Measurements from ENCODE around the gene RPL5.

Gene RPL5

GRCh38 chr1:92850019-92850418 is 18.2 kb downstream of the RPL5 start:
- H3K79me2 ChIP-seq (ENCODE audit: low read length) = peaks cover 18% of the 10 kb centered on the region
- no peak overlapping the region for H2AFZ ChIP-seq (ENCODE audit: low read length)
- TF ChIP-seq CTCF (IDR thresholded peaks at IDR 0.05; ENCODE audit: low read length) (no peak), EZH2 (optimal IDR thresholded peaks at IDR 0.05; ENCODE audit: low read depth, low read length) (no peak), EZH2phosphoT487 (IDR thresholded peaks at IDR 0.05; ENCODE audit: low read length) (no peak)
- H3K4me1 ChIP-seq (ENCODE audit: low read length) = peaks cover 10% of the 10 kb centered on the region
- no peaks in the 10 kb centered on the region for H3K9me3 ChIP-seq (replicated peaks; ENCODE audit: insufficient read depth, low read length)
- no peak overlapping the region for H3K9ac ChIP-seq (ENCODE audit: low read length)
- H3K4me3 ChIP-seq (ENCODE audit: low read length) = no peak overlapping the region
- no peak overlapping the region for H3K27ac ChIP-seq (ENCODE audit: low read length)
- no peaks in the 10 kb centered on the region for H3K27me3 ChIP-seq (replicated peaks; ENCODE audit: insufficient read depth, low read length)
- no peak overlapping the region for H3K4me2 ChIP-seq (ENCODE audit: low read depth, low read length)
- H4K20me1 ChIP-seq (ENCODE audit: insufficient read depth, low read length) = no peaks in the 10 kb centered on the region
- H3K36me3 ChIP-seq (replicated peaks; ENCODE audit: insufficient read depth, low read length) = no peaks in the 10 kb centered on the region
- no peaks in the 10 kb centered on the region for H3F3A ChIP-seq (ENCODE audit: insufficient read depth, low read length)
- no peaks in the 10 kb centered on the region for H3K9me2 ChIP-seq (replicated peaks; ENCODE audit: insufficient read depth, low read length)
- DNase-seq = no peak

GRCh38 chr1:92851729-92852128 is 19.9 kb downstream of the RPL5 start:
- H3K79me2 ChIP-seq (ENCODE audit: low read length) = peaks cover 20% of the 10 kb centered on the region
- no peaks in the 10 kb centered on the region for H3K9me2 ChIP-seq (replicated peaks; ENCODE audit: insufficient read depth, low read length)
- H3K4me2 ChIP-seq (ENCODE audit: low read depth, low read length) = no peak overlapping the region

GRCh38 chr1:92853299-92853698 is 21.5 kb downstream of the RPL5 start:
- TF ChIP-seq EZH2 (optimal IDR thresholded peaks at IDR 0.05; ENCODE audit: low read depth, low read length) = no peak
- TF ChIP-seq EZH2phosphoT487 (IDR thresholded peaks at IDR 0.05; ENCODE audit: low read length) = no peak
- no peaks in the 10 kb centered on the region for H4K20me1 ChIP-seq (ENCODE audit: insufficient read depth, low read length)
- H3K36me3 ChIP-seq (replicated peaks; ENCODE audit: insufficient read depth, low read length) = no peaks in the 10 kb centered on the region
- H3K79me2 ChIP-seq (ENCODE audit: low read length) = peaks cover 35% of the 10 kb centered on the region
- H3F3A ChIP-seq (ENCODE audit: insufficient read depth, low read length) = no peaks in the 10 kb centered on the region
- no peaks in the 10 kb centered on the region for H3K9me3 ChIP-seq (replicated peaks; ENCODE audit: insufficient read depth, low read length)
- H3K9me2 ChIP-seq (replicated peaks; ENCODE audit: insufficient read depth, low read length) = no peaks in the 10 kb centered on the region
- H2AFZ ChIP-seq (ENCODE audit: low read length) = no peak overlapping the region
- DNase-seq = no peak
- peaks cover 12% of the 10 kb centered on the region for H3K4me1 ChIP-seq (ENCODE audit: low read length)
- no peak overlapping the region for H3K9ac ChIP-seq (ENCODE audit: low read length)
- H3K4me3 ChIP-seq (ENCODE audit: low read length) = no peak overlapping the region
- H3K27me3 ChIP-seq (replicated peaks; ENCODE audit: insufficient read depth, low read length) = no peaks in the 10 kb centered on the region
- no peak overlapping the region for H3K27ac ChIP-seq (ENCODE audit: low read length)
- H3K4me2 ChIP-seq (ENCODE audit: low read depth, low read length) = no peak overlapping the region

More at GRCh38 chr1:92851729-92852128, 19.9 kb downstream of the RPL5 start:
- no peaks in the 10 kb centered on the region for H3K9me3 ChIP-seq (replicated peaks; ENCODE audit: insufficient read depth, low read length)
- no peak for DNase-seq
- TF ChIP-seq EZH2phosphoT487 (IDR thresholded peaks at IDR 0.05; ENCODE audit: low read length) (no peak), EZH2 (optimal IDR thresholded peaks at IDR 0.05; ENCODE audit: low read depth, low read length) (no peak), CTCF (IDR thresholded peaks at IDR 0.05; ENCODE audit: low read length) (no peak)
- H3K4me1 ChIP-seq (ENCODE audit: low read length) = peaks cover 12% of the 10 kb centered on the region
- H3K27ac ChIP-seq (ENCODE audit: low read length) = no peak overlapping the region
- H3K27me3 ChIP-seq (replicated peaks; ENCODE audit: insufficient read depth, low read length) = no peaks in the 10 kb centered on the region
- H3K4me3 ChIP-seq (ENCODE audit: low read length) = no peak overlapping the region
- no peaks in the 10 kb centered on the region for H3F3A ChIP-seq (ENCODE audit: insufficient read depth, low read length)
- no peak overlapping the region for H2AFZ ChIP-seq (ENCODE audit: low read length)
- no peaks in the 10 kb centered on the region for H3K36me3 ChIP-seq (replicated peaks; ENCODE audit: insufficient read depth, low read length)
- H4K20me1 ChIP-seq (ENCODE audit: insufficient read depth, low read length) = no peaks in the 10 kb centered on the region
- no peak overlapping the region for H3K9ac ChIP-seq (ENCODE audit: low read length)

GRCh38 chr1:92854101-92854785 is 22.4 kb downstream of the RPL5 start:
- peak; percentile 70 for DNase-seq
- H3K4me2 ChIP-seq (ENCODE audit: low read depth, low read length) = peak overlapping the region; percentile 45; the same call in 1 of the 2 replicates
- peaks cover 12% of the 10 kb centered on the region for H3K4me1 ChIP-seq (ENCODE audit: low read length)
- H3K9me2 ChIP-seq (replicated peaks; ENCODE audit: insufficient read depth, low read length) = no peaks in the 10 kb centered on the region
- H3K9me3 ChIP-seq (replicated peaks; ENCODE audit: insufficient read depth, low read length) = no peaks in the 10 kb centered on the region
- H2AFZ ChIP-seq (ENCODE audit: low read length) = no peak overlapping the region
- no peak overlapping the region for H3K4me3 ChIP-seq (ENCODE audit: low read length)
- no peaks in the 10 kb centered on the region for H3K27me3 ChIP-seq (replicated peaks; ENCODE audit: insufficient read depth, low read length)
- peak overlapping the region; percentile 49; the same call in 1 of the 2 replicates for H3K27ac ChIP-seq (ENCODE audit: low read length)
- H3K79me2 ChIP-seq (ENCODE audit: low read length) = peaks cover 39% of the 10 kb centered on the region
- TF ChIP-seq CTCF (IDR thresholded peaks at IDR 0.05; ENCODE audit: low read length) = peak; percentile 25; the same call in 1 of the 2 replicates
- no peak for TF ChIP-seq EZH2phosphoT487 (IDR thresholded peaks at IDR 0.05; ENCODE audit: low read length)
- no peak for TF ChIP-seq EZH2 (optimal IDR thresholded peaks at IDR 0.05; ENCODE audit: low read depth, low read length)
- H3F3A ChIP-seq (ENCODE audit: insufficient read depth, low read length) = peaks cover 1% of the 10 kb centered on the region; the same call in 1 of the 2 replicates
- no peaks in the 10 kb centered on the region for H3K36me3 ChIP-seq (replicated peaks; ENCODE audit: insufficient read depth, low read length)
- no peaks in the 10 kb centered on the region for H4K20me1 ChIP-seq (ENCODE audit: insufficient read depth, low read length)
- no peak overlapping the region for H3K9ac ChIP-seq (ENCODE audit: low read length)
